SK-N-SH (cell line): Measurements from ENCODE around the gene NTMT1. TPM values are rescaled to one million over a fixed set of nuclear protein-coding genes. Genes with fewer than 3 reads are reported as not detected.

Source experiments
- RAD21 ChIP-seq: IDR thresholded peaks from 2 replicates; pipeline ENCODE4 v1.6.1; 2012; ENCODE audit warnings: mild to moderate bottlenecking, low read length
- polyA plus RNA-seq, 3 experiments: library from polyadenylated mRNA; depleted of rRNA; stranded (reverse); fragments of >200 nt; gene quantifications; 2 replicates each; pipeline ENCODE4 v1.2.3, GENCODE V29; 2012

Gene NTMT1
- polyA plus RNA-seq, 1 of the 3 experiments (the other 2 are of a cell fraction), result 78.3 TPM

GRCh38 chr9:129685220-129685932, 59.4 kb downstream of the NTMT1 start (continued):
- TF ChIP-seq RAD21, result no peak

Other genes with a start within 250 kb of the NTMT1 start
- gene C9orf50, start 5.1 kb upstream of the NTMT1 start, polyA plus RNA-seq (2012; rRNA removed), result 0.24 and 0.30 TPM in 2 replicates
- 35.9 and 37.5 TPM in 2 replicates for gene ASB6, start 16.0 kb downstream of the NTMT1 start, polyA plus RNA-seq (2012; rRNA removed)
- 0.83 and 0.84 TPM in 2 replicates for gene PRRX2, start 39.5 kb downstream of the NTMT1 start, polyA plus RNA-seq (2012; rRNA removed)
- gene PTGES, start 126.9 kb downstream of the NTMT1 start, polyA plus RNA-seq (2012; rRNA removed), result 3.2 and 5.2 TPM in 2 replicates
- gene TOR1B, start 177.0 kb downstream of the NTMT1 start, polyA plus RNA-seq (2012; rRNA removed), result 37.4 and 50.2 TPM in 2 replicates
- 85.3 and 120 TPM in 2 replicates for gene TOR1A, start 198.0 kb downstream of the NTMT1 start, polyA plus RNA-seq (2012; rRNA removed)
- gene C9orf78, start 209.1 kb downstream of the NTMT1 start, polyA plus RNA-seq (2012; rRNA removed), result 59.2 and 70.8 TPM in 2 replicates
- gene USP20, start 209.3 kb downstream of the NTMT1 start, polyA plus RNA-seq (2012; rRNA removed), result 17.7 and 22.5 TPM in 2 replicates